ENCODE data around the gene TLR2. TPM values are rescaled to one million over a fixed set of nuclear protein-coding genes. Genes with fewer than 3 reads are reported as not detected.

Gene TLR2
- total and polyA plus RNA-seq, 2 donors (not counting 3 experiments of a cell fraction or from before 2014, with no cell fraction given), result 0.29 to 1.4 TPM

DNA sequence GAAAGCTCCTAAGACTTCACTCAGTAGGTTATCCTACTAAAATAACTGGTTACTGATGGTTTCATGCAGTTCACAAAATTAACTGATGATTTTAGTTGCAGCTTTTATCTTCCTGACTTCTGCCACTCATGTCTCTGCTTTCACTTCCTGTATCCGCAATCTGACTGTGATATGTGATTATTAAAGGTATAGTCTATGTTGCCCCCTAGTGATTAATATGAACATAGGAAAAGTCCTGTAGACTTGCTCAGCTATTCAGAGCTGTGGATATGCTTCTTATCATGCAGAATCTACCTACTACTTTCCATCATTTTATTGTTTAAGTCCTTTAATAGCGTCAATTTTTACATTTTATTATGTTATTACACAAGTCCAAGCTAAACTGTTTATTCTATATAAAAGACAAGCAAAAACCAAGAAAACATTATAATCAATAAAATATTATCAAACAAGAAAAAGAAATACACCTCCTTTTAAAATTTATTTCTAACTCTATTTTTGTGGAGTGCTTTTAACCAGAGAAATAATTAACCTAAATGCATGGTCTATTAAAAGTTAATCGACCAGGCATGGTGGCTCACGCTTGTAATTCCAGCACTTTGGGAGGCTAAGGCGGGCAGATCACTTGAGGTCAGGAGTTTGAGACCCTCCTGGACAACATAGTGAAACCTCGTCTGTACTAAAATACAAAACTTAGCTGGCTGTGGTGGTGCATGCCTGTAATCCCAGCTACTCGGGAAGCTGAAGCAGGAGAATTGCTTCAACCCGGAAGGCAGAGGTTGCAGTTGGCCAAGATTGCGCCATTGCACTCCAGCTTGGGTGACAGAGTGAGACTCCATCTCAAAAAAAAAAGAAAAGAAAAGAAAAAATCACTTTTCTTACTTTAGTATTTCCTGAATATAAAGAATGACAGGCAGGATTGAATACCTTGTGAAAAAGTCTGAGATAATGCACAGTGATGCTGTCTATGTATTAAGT is 40.4 kb upstream of the TLR2 start:
- POLR2A ChIA-PET, result no interaction called here
- intact Hi-C loops (cut with micrococcal nuclease), result loop anchor here (1.0 to 2.0 kb wide), 3 partner anchors 107 to 500 kb away; partner anchors contain the start of gene MND1
- TF ChIP-seq, protein P1, sequence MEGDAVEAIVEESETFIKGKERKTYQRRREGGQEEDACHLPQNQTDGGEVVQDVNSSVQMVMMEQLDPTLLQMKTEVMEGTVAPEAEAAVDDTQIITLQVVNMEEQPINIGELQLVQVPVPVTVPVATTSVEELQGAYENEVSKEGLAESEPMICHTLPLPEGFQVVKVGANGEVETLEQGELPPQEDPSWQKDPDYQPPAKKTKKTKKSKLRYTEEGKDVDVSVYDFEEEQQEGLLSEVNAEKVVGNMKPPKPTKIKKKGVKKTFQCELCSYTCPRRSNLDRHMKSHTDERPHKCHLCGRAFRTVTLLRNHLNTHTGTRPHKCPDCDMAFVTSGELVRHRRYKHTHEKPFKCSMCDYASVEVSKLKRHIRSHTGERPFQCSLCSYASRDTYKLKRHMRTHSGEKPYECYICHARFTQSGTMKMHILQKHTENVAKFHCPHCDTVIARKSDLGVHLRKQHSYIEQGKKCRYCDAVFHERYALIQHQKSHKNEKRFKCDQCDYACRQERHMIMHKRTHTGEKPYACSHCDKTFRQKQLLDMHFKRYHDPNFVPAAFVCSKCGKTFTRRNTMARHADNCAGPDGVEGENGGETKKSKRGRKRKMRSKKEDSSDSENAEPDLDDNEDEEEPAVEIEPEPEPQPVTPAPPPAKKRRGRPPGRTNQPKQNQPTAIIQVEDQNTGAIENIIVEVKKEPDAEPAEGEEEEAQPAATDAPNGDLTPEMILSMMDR (IDR thresholded peaks at IDR 0.05; ENCODE audit: extremely low read depth in 1 of 2, insufficient read depth in 1 of 2, low read depth in 1 of 2, low read length in 2 of 2), result peak; percentile 25 to 26
- TF ChIP-seq POLR2AphosphoS5 (IDR thresholded peaks at IDR 0.05; ENCODE audit: insufficient read depth, low read depth, low read length) (no peak), JUN (IDR thresholded peaks at IDR 0.05; ENCODE audit: borderline replicate concordance, insufficient read depth, insufficient read length, low read depth) (no peak)
- Histone ChIP-seq H3K27me3 (ENCODE audit: control insufficient read depth in 2 of 2, insufficient read depth in 2 of 2, low read length in 2 of 2) (no peaks in the 10 kb centered on the region), H3K4me3 (replicated peaks in 1 of 3; ENCODE audit: insufficient read depth in 1 of 3, low read depth in 1 of 3, low read length in 3 of 3) (no peak overlapping the region), H2AFZ (ENCODE audit: low read depth, low read length) (no peak overlapping the region), H3K9me3 (replicated peaks; ENCODE audit: control insufficient read depth, insufficient read depth, low read length) (no peaks in the 10 kb centered on the region), H3K4me2 (ENCODE audit: insufficient read depth, low read length) (peak overlapping the region; percentile 54), H3K9ac (replicated peaks; ENCODE audit: extremely low read depth, insufficient read depth, low read length) (no peak overlapping the region), H4K20me1 (replicated peaks; ENCODE audit: control insufficient read depth, extremely low read depth, insufficient read depth, low read length) (no peaks in the 10 kb centered on the region), H3K27ac (ENCODE audit: insufficient read depth, low read depth, low read length) (no peak overlapping the region), H3K36me3 (ENCODE audit: control insufficient read depth in 2 of 2, extremely low read depth in 1 of 2, insufficient read depth in 2 of 2, low read length in 2 of 2) (no peaks in the 10 kb centered on the region), H3K4me1 (ENCODE audit: control insufficient read depth, extremely low read depth, insufficient read depth, low read length) (peaks cover 4% of the 10 kb centered on the region), H3K9me1 (replicated peaks; ENCODE audit: control insufficient read depth, extremely low read depth, insufficient read depth, low read length) (no peaks in the 10 kb centered on the region), H3K79me2 (ENCODE audit: control insufficient read depth, insufficient read depth, low read length) (no peaks in the 10 kb centered on the region)
- CTCF ChIA-PET, result interaction anchor here (0.6 to 4.0 kb wide), 28 partner anchors 8 to 561 kb away, joined by 3 to 27 read pairs (median 4); partner anchors contain the start of gene TLR2
- BruUV-seq (replicated peaks), result no TSS peak
- peak; percentile 76 for FAIRE-seq
- DNase-seq (ENCODE audit: low read depth, low spot score), result peak; percentile 56
- dilution Hi-C loops (cut with MboI; ENCODE audit: extremely low pct_ligation_motif_present, low sequenced_read_pairs), result no loop called here
